Keratinocyte (primary cell): ENCODE measurements around the gene GLRB. TPM values are rescaled to one million over a fixed set of nuclear protein-coding genes. Genes with fewer than 3 reads are reported as not detected.

Experiments used
- DNase-seq: peaks from one replicate; pipeline ENCODE4 v3.0.0-alpha.2; 2011; ENCODE audit warnings: low read depth, missing footprints, low spot score
- FAIRE-seq: peaks from 2 replicates; lab custom pipeline; 2011; peaks lifted over from hg19 to GRCh38; lab: Jason Lieb, UNC
- H2AFZ ChIP-seq: 2 replicates; pipeline ENCODE4 v1.6.0; 2012; ENCODE audit warnings: low read length, control low read depth, inconsistent platforms; ENCODE audit not compliant: control insufficient read depth
- H3K27ac ChIP-seq: 2 replicates; pipeline ENCODE4 v1.5.1; 2011; ENCODE audit warnings: low read length; ENCODE audit not compliant: control insufficient read depth, insufficient read depth
- H3K27me3 ChIP-seq: 3 replicates; pipeline ENCODE4 v1.6.0; 2011; ENCODE audit warnings: low read length; ENCODE audit not compliant: control insufficient read depth, insufficient read depth; ENCODE audit errors: extremely low read depth
- H3K36me3 ChIP-seq, 2 experiments: 2 replicates in 1 of 2; 3 replicates in 1 of 2; pipeline ENCODE4 v1.5.1; 2011; ENCODE audit warnings: low read length in 2 of 2, mild to moderate bottlenecking in 1 of 2; ENCODE audit not compliant: control insufficient read depth in 2 of 2, insufficient read depth in 2 of 2; ENCODE audit errors: extremely low read depth in 1 of 2
- H3K4me1 ChIP-seq: 3 replicates; pipeline ENCODE4 v1.5.1; 2011; ENCODE audit warnings: low read length; ENCODE audit not compliant: control insufficient read depth, insufficient read depth; ENCODE audit errors: extremely low read depth
- H3K4me2 ChIP-seq: 3 replicates; pipeline ENCODE4 v1.6.0; 2011; ENCODE audit warnings: low read depth, low read length; ENCODE audit not compliant: control insufficient read depth, insufficient read depth; ENCODE audit errors: extremely low read depth
- H3K4me3 ChIP-seq, 3 experiments: fragments of 200-600 bp in 1 of 3; sonication (generic) in 1 of 3; 2 replicates in 2 of 3; 3 replicates in 1 of 3; pipeline ENCODE4 v1.5.1; 2011 to 2016; ENCODE audit warnings: low read length in 3 of 3, mild to moderate bottlenecking in 3 of 3, control low read depth in 2 of 3, inconsistent platforms in 1 of 3, low read depth in 1 of 3, mixed read lengths in 1 of 3, mixed run types in 1 of 3, moderate library complexity in 1 of 3; ENCODE audit not compliant: control insufficient read depth in 2 of 3, insufficient read depth in 2 of 3; ENCODE audit errors: extremely low read depth in 1 of 3
- H3K79me2 ChIP-seq: 2 replicates; pipeline ENCODE4 v1.6.0; 2012; ENCODE audit warnings: low read length; ENCODE audit not compliant: control insufficient read depth, insufficient read depth
- H3K9ac ChIP-seq: 3 replicates; pipeline ENCODE4 v1.6.0; 2011; ENCODE audit warnings: low read length; ENCODE audit not compliant: control insufficient read depth, insufficient read depth; ENCODE audit errors: extremely low read depth
- H3K9me1 ChIP-seq: 3 replicates; pipeline ENCODE4 v1.6.0; 2011; ENCODE audit warnings: low read length; ENCODE audit not compliant: control insufficient read depth, insufficient read depth; ENCODE audit errors: extremely low read depth
- H3K9me3 ChIP-seq: 2 replicates; pipeline ENCODE4 v1.5.1; 2012; ENCODE audit warnings: low read depth, low read length; ENCODE audit not compliant: control insufficient read depth
- H4K20me1 ChIP-seq: 3 replicates; pipeline ENCODE4 v1.6.0; 2011; ENCODE audit warnings: low read length; ENCODE audit not compliant: control insufficient read depth, insufficient read depth; ENCODE audit errors: extremely low read depth
- EZH2 ChIP-seq: IDR thresholded peaks from one replicate; pipeline ENCODE4 v1.6.1; 2012; ENCODE audit warnings: inconsistent platforms, mild to moderate bottlenecking, low read length, moderate library complexity
- dilution Hi-C: fragments of 300-500 bp; cut with MboI; formaldehyde crosslinking; loops from one replicate; pipeline ENCODE4 v1.7.0; 2020; ENCODE audit warnings: low sequenced_read_pairs; ENCODE audit not compliant: extremely low pct_ligation_motif_present
- polyA plus RNA-seq, 5 experiments: library from polyadenylated mRNA; depleted of rRNA in 3 of 5; stranded (reverse) in 3 of 5; stranded (forward) in 1 of 5; unstranded in 1 of 5; fragments of >200 nt; gene quantifications; 1 replicate in 1 of 5; 2 replicates in 3 of 5; 3 replicates in 1 of 5; pipeline versions ENCODE4 v1.2.1 to v1.2.3, GENCODE V29; 2011 to 2012; ENCODE audit warnings: missing spikeins in 2 of 5, low read depth in 1 of 5, low replicate concordance in 1 of 5
- TF ChIP-seq, protein P1 (sequence below), 3 experiments: IDR thresholded peaks in 1 of 3; conservative IDR thresholded peaks in 1 of 3; optimal IDR thresholded peaks in 1 of 3; 2 replicates in 2 of 3; 3 replicates in 1 of 3; pipeline versions ENCODE3 to v1.5.1; 2011; ENCODE audit warnings: low read length in 3 of 3, mild to moderate bottlenecking in 3 of 3, moderate library complexity in 2 of 3, control low read depth in 1 of 3, inconsistent platforms in 1 of 3; ENCODE audit not compliant: insufficient read depth in 2 of 3; ENCODE audit errors: extremely low read depth in 1 of 3

Gene GLRB
- polyA plus RNA-seq, 1 donor (not counting 4 experiments of a cell fraction or from before 2014, with no cell fraction given), result 1.0 TPM

DNA sequence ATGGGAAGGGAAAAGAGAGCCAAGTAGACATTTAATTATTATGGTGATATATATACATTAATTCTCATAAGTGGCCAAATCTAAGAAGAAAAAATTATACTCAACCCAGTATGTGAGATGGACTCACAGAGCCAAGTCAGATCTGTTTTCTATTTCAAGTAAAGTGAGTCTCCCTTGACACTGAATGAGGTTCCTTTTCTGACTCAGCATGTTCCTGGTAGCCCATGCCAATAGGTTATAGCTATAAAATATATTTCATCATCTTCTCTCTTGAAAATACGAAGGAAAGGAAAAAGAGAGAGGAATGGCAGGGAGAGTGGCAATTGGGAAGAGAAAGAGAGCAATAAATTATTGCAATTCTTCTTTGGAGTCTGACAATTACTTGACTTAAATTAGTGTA lies 75.8 kb downstream of the GLRB start:
- Histone ChIP-seq H3K9ac (no peak overlapping the region), H2AFZ (no peak overlapping the region), H4K20me1 (no peaks in the 10 kb centered on the region), H3K4me1 (no peaks in the 10 kb centered on the region), H3K9me1 (no peaks in the 10 kb centered on the region), H3K4me3 (no peak overlapping the region), H3K36me3 (no peaks in the 10 kb centered on the region), H3K79me2 (no peaks in the 10 kb centered on the region), H3K27me3 (no peaks in the 10 kb centered on the region), H3K4me2 (no peak overlapping the region), H3K9me3 (no peaks in the 10 kb centered on the region), H3K27ac (no peak overlapping the region)
- dilution Hi-C loops, result no loop called here
- FAIRE-seq (no peak), DNase-seq (no peak)
- TF ChIP-seq EZH2, result no peak
- TF ChIP-seq, protein P1, sequence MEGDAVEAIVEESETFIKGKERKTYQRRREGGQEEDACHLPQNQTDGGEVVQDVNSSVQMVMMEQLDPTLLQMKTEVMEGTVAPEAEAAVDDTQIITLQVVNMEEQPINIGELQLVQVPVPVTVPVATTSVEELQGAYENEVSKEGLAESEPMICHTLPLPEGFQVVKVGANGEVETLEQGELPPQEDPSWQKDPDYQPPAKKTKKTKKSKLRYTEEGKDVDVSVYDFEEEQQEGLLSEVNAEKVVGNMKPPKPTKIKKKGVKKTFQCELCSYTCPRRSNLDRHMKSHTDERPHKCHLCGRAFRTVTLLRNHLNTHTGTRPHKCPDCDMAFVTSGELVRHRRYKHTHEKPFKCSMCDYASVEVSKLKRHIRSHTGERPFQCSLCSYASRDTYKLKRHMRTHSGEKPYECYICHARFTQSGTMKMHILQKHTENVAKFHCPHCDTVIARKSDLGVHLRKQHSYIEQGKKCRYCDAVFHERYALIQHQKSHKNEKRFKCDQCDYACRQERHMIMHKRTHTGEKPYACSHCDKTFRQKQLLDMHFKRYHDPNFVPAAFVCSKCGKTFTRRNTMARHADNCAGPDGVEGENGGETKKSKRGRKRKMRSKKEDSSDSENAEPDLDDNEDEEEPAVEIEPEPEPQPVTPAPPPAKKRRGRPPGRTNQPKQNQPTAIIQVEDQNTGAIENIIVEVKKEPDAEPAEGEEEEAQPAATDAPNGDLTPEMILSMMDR (optimal IDR thresholded peaks at IDR 0.05 in 1 of 3, IDR thresholded peaks at IDR 0.05 in 1 of 3, conservative IDR thresholded peaks at IDR 0.05 in 1 of 3; ENCODE audit: extremely low read depth in 1 of 3, insufficient read depth in 2 of 3, low read length in 3 of 3), result no peak

DNA sequence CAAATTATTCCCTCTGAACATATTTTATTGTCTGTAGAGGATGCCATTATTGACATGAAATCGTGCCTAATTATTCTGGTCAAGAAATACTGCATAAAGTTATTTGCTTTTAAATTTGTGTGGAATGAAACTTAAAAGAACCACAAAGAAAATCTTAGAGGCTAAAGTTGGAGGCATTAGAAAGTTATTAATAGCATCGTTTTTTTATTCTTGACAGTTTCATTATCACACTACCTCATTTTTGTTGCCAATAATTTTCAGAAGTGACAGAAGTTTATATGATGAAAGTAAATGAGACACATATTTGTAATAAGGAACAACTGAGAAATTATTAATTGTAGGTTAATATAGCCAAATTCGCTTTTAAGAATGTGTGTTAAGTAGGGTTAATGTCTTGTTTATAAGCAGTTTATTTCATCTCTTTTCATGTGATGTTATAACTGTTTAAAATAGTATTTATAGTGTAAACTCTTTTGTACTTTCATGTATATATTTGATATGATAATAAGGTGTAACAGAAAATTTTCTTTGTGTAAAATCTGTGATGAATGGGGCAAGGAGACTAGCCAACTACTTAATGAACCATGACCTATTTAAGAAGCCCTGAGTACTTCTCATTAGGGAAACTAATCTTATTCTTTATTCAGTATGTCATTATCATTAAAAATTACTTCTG lies 90.1 kb downstream of the GLRB start:
- H3K4me2 ChIP-seq, result no peak overlapping the region
- DNase-seq (no peak), FAIRE-seq (no peak)
- no peaks in the 10 kb centered on the region for H3K9me1 ChIP-seq
- H3K27me3 ChIP-seq, result no peaks in the 10 kb centered on the region
- no peak overlapping the region for H3K4me3 ChIP-seq
- H4K20me1 ChIP-seq, result no peaks in the 10 kb centered on the region
- H2AFZ ChIP-seq, result no peak overlapping the region
- dilution Hi-C loops, result no loop called here
- no peak for TF ChIP-seq EZH2
- TF ChIP-seq, protein P1 (optimal IDR thresholded peaks at IDR 0.05 in 1 of 3, IDR thresholded peaks at IDR 0.05 in 1 of 3, conservative IDR thresholded peaks at IDR 0.05 in 1 of 3; ENCODE audit: extremely low read depth in 1 of 3, insufficient read depth in 2 of 3, low read length in 3 of 3), result no peak
- no peak overlapping the region for H3K27ac ChIP-seq
- no peaks in the 10 kb centered on the region for H3K4me1 ChIP-seq
- H3K9me3 ChIP-seq, result no peaks in the 10 kb centered on the region
- no peaks in the 10 kb centered on the region for H3K36me3 ChIP-seq
- no peaks in the 10 kb centered on the region for H3K79me2 ChIP-seq
- no peak overlapping the region for H3K9ac ChIP-seq
